Right renal cortex interstitium (tissue), 3 donors: ENCODE data around the gene TXNL4B. TPM values are rescaled to one million over a fixed set of nuclear protein-coding genes. Genes with fewer than 3 reads are reported as not detected.
A peak's percentile ranks its signal among the peaks of the same experiment; 100 is the strongest.

Experiments
- DNase-seq, 3 donors: peaks; one replicate each; pipeline ENCODE4 v3.0.0-alpha.2; 2013; ENCODE audit warnings: low read depth in 3 of 3, low spot score in 2 of 3
- polyA plus RNA-seq, 3 donors: library from polyadenylated mRNA; unstranded; fragments of 120-200 nt; gene quantifications; one replicate each; pipeline ENCODE4 v1.2.1, GENCODE V29; 2013; ENCODE audit not compliant: insufficient read length in 3 of 3

Gene TXNL4B
- polyA plus RNA-seq = 10 to 100 TPM; 19.1 to 24.2 (median 21.9) TPM

DNA sequence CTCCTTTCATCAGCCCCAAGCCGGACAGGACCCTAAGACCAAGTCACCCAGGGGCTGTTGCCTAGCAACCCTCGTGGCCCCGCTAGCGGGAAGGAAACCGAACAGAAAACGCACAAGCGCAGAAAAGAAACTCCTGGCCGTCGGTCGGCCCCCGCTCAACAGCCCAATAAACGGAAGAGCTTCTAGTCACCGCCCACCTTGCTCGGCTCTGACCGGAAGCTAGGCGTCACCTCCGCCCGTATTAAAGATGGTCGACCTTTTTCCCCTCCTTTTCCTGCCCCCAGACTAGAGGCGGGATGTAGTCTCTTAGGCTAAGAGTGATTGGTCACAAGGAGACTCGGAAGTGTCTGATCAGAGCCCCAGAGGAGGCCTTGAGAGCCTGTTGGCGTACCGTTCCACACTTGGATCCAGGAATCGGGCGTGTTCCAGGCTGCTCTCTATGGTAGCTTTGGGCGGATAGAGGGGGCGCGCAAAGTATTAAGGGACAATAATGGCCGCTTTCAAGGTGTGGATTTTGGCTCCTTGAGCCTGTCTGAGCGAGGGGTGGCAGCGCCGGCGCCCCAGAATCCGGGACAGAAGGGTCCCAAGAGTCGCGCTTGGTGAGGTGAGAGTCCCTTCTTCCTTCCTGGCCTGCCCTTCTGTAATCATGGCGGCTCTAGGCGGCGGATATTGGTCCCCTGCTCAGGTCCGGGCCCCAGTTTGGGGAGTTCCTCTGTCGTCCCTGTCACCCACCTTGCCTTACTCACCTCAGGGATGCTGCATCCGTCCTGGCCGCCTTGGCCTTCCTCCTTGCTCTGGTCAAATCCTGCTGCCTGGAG, at the start of gene TXNL4B, which contains the start of gene DHX38:
Gene TXNL4B (minus strand): TSS at position 173 of the 818 bp plus-strand sequence. CDS start 2,871 bp downstream, outside the sequence.
Gene DHX38 (plus strand): TSS at position 400 of the 818 bp plus-strand sequence. CDS start 2,311 bp downstream, outside the sequence.
- peak; percentile 95 to 98 (median 98) for DNase-seq

DNA sequence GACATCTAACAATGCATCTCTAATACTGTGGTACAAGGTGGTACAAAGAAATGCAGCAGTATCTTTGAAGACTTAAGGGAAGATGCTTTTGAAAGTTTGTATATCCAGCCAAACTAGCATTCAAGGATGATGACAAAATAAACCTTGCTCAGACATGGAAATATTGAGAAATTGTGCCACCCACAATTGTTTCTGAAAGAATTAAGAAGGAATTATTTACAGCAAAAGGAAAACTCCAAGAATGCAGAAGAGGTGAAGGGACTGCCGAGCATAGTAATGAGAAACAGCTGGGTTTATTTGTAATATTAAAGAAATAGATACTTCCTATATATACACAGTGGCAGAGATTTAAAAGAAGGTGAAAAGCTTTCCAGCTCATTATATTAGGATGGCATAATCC, 49.1 kb upstream of the TXNL4B start:
- no peak for DNase-seq

DNA sequence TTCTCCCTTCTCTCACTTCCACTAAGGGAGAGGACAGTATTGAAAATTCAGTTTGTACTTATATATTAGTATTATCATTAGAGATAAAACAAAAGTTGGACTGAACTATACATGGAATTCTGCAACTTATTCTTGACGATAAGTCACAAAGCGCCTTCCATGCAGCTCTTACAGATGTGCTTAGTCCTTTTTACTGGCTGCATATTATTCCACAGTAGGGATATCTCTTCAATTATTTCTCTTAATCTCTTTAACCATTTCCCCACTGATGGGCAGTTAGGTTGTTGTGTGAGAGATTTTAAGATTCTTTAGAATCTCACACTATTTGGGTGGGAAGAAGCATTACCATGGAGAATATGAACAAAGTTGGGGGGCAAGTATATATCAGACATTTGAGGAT, 46.5 kb upstream of the TXNL4B start:
- DNase-seq = no peak

DNA sequence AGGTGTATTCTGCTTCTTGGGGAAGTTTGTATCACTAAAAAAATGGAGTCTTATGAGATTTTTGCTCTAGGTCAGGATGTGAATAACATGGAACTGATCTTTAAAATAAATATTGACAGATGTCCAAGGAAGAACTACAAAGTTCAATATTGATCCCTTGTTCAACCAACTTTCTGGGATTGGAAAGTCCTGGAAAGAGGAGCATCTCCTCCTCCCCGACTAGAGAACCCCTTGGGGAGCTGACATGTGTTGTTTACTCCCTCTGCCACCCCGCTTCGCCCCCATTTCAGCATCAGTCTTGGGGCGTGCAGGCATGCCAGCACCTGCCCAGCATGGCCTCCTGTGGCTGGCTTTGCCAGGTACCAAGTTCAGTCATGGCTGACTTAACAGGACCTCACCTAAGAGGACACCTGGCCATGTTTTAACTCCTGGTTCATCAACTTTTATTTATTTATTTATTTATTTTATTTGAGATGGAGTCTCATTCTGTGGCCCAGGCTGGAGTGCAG, 44.7 kb upstream of the TXNL4B start:
- DNase-seq = no peak

DNA sequence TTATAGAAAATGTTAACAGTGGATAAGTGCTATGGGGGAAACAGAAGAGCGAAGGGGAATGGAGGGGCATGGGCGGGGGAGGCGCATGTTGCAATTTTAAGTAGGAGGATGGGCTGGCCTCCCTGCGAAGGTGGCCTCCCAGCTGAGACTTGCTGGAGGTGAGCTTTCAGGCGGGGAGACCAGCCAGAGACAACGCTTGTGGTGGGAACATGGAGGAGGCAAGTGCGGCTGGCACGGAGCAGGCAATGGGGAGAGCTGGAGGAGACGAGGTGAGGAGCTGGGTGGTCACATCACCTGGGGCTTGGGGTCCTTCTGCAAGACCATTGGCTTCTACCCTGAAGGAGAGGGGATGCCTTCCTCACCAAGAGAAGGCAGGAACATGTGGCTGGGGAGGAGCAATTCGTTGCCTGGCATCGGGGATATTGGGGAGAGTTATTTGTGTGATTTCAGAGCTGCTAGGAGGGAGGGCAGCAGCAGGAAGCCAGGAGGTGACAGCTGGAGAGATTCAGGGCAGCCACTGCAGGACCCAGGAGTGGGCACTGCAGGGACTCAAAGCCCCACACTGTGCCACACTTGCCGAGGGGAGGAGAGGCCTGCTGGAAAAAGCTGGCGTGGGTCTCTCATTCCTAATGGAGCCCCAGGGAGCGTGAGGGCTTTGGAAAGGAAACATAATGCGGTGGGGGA, 44.1 kb upstream of the TXNL4B start:
- no peak for DNase-seq

DNA sequence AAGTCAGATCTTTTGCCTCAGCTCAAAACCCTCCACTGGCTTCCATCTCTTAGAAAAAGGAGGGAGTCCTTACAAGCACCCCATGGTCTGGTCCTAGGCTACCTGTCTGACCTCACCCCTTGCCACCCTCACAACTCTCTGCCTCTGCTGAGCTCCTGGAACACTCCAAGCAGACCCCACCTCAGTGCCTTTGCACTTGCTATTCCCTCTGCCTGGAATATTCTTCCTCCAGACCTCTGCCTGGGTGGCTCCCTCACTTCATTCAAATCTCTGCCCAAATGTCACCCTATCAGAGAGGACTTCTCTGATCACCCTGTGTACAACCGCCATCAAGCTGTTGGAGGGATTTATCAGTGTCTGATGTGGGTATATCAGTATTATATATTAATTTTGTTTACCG, 41.1 kb upstream of the TXNL4B start:
- no peak for DNase-seq

DNA sequence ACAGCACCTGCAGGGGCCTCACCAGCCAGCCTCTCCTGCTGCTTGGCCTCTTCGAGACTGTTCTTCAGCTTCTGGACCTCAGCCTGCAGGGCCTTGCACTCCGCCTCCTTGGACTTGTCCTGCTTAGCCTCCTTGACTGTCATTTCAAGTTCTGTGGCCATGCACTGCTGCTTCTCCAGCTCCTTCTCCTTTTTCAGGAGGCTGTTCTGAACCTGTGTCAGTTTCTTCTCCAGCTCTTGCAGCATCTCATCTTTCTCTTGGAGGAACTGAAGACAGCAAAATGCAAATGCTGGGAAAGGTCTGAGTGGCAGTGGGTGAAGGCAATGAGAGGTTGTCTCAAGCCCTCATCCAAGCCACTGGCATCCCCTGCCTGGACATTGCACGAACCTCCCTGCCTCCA, 39.3 kb upstream of the TXNL4B start:
- DNase-seq = no peak

DNA sequence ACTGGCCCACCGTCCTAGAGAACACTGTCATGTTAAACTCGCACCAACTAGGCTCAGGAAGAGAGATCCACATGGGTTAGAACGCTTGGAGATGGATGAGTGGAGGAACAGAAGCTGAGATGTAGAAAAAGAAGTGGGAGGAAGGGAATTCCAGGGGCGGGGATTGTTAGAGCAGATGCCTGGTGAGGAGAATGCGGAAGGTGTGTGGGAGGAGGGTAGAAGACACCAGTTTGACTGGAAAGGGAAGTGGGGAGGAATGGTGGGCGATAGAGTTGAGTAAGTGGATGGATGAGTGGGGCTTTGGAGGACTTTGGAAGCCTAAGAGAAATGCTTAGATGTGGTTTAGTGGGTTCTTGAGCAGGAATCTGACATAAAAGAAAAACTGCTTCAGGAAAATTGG, 37.6 kb upstream of the TXNL4B start:
- DNase-seq = no peak

DNA sequence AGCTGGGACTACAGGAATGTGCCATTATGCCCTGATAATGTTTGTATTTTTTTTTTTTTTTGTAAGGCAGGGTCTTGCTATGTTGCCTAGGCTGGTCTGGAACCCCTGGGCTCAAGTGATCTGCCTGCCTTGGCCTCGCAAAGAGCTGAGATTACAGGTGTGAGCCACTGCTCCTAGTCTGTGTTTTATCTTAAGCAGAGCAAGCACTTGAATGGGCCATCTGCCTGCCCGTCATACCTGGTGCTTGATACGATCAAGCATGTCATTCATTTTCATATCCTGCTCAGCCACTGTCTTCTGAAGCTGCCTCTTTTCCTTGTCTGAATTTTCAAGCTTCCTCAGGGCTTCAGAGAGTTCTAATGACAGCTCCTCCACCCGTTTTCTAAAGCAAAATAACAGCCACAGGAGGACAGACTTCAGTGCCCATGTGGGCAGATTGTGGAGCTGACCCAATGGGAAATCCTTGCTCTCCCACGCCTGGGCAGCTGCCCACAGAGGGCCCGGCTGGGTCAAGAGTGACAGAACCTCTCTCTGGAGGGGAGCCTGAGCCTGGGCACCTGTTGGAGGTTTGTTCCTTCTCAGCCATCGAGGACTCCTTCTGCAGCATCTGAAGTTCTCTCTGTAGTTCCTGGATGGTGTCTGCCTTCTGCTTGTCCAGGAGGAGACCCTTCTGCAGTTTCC, 36.7 kb upstream of the TXNL4B start:
- no peak for DNase-seq

DNA sequence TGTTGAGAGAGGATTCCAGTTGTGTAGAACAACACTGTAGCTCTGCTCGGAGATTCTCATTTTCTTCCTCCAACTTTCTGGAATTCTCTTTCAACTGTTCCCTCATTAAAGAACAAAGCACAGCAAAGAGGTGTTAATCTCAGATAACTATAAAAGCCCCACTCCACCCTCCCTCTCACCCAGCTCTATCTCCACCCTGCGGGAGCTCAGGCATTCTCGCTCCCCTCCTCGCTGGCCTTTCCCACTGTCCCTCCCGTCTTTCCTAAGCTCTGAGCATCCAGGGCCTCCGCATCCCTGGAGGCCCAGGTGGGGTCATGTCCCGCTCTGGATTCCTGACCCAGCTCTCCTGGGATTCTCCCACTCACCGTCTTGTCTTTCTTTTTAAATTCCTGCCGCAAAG, 35.3 kb upstream of the TXNL4B start:
- DNase-seq = no peak

DNA sequence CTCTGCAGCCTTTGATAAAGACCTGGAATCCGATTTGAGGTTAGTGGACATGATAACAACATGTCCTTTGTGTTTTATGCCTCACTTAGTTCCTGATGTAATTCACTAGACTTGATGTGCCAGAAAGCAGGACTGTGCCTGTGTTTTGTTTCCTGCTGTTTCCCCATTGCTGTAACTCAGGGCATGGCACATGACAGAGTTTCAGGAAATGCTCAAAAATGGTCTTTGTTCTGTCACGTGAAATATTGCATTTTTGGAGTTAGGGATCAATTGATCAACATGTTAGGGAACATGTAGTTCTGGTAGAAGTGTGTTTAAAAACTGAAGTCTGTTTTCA, 33.0 kb upstream of the TXNL4B start:
- no peak for DNase-seq

DNA sequence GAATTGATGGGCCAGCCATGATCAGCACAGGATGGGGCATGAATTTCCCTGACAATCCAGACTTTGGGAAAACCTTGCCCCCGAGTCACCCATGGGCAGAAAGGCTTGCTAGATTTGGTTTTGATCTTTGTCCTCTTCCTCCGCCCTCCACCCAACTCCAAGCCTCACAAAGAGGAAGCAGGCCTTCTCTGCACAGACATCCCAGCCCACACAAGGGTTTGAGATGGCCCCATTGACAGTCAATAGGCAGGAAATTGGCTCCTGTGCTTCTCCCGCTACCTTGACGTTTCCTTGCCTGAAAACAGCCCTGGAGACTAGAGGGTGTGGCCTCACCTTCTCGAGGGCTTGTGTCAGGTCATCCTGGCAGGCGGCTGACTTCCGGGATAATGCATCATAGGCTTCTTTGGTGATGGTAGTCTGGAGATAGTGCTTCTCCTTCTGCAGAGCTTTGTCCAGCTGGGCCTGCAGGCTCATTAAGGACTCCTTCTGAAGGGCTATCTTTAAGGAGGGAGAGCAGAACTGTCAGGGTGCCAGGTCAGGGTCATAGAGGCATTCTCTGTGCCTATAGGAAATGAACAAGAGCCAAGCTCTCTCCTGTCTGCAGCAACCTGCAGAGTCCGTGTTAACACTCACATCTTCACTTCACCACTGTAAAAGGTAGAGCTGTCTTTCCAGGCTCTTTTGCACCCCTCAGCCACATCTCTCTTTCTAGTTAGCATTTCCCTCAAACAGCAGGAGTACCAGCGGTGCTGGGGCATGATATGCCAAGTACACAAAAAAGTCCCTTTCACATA, 32.4 kb upstream of the TXNL4B start:
- no peak for DNase-seq

DNA sequence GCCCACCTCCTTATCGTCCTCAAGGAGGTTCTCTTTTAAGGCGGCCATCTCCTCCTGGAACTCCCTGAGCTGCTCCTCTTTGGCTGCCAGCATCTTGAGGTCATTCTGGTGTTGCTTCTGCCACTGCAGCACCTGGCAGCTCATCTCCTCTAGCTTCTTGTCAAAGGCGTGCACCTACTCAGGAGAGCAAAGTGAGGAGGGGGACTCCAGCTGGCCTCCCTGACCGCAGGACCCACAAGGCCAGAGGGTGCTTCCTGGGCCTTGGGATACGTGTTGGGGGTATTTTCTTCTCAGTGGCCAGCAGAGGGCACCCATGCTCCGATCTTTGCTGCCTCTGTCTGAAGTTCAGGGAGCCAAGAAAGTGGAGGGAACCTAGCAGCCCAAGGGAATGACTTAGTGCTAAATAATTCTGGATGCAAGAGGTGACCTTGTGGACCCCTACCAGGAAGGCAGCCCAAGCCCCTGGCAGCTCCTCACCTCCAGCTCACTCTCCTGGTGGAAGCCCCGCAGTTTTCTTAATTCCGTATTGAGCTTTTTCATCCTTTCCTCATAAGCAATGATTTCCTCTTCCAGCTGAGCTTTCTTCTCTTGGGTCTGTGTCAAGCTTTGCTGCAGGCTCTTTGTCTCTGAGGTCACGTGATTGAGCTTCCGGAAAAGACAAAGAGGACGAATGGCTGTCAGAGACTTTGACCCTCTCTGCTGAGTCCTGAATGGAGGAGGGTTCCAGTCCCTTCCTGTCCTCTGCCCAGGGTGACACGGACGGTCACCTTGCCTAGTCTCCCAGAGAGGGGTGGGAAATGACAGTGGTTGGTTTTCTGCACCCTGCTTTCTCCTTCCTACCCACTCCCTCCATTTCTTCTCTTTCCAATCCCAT, 31.6 kb upstream of the TXNL4B start:
- peak; percentile 33 to 54 (median 39) for DNase-seq

DNA sequence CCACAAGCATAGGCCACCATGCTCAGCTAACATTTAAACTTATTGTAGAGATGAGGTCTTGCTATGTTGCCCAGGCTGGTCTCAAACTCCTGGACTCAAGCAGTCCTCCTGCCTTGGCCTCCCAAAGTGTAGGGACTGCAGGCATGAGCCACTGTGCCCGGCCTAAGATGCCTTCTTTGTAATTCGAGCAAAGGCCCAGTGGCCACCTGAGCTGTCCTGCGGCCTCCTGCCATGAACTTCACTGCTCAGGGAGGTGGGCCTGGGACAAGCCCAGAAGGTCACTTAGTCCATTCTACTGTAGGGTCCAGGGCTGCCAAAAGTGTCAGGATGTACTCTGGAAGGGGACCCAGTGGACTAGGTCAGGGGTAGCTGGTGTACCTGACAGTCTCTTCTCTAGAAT, 30.7 kb upstream of the TXNL4B start:
- no peak for DNase-seq

DNA sequence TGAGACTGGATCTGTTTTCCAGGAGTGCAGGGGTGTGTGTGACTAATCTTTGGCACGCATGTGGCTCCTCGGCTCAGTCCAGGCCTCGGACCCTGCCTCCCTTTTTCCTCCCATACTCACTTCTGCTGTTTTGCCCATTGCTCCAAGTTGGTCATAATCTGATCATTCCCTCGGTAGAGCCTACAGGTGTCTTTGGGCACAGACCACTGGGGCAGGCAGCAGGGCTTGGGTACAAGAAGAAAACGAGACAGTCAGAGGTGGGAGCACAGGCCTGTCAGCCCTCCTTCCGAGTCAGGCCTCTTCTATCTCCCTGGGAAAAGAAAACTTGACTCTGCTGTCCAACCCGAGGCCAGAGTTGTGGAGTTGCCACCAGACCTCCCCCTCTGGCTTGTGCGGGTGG, 30.0 kb upstream of the TXNL4B start:
- DNase-seq = no peak

DNA sequence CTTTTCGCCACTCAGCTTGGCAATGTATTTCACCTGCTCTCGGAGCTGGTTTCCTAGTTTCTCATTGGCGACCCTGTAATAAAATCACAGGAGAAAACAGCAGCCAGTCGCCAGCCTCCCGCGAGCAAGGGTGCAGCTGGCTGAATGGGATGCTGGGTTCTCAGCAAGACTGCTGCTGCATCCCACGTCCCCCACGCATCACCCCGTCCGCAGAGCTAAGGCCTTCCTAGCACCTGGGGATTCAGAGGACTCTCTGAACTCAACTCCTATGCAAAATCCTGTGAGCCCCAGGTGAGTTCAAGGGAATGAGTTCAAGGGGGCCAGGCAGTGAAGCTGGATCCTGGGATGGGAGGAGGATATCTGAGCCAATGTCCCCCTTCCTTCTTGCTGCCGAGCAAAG, 29.5 kb upstream of the TXNL4B start:
- no peak for DNase-seq

DNA sequence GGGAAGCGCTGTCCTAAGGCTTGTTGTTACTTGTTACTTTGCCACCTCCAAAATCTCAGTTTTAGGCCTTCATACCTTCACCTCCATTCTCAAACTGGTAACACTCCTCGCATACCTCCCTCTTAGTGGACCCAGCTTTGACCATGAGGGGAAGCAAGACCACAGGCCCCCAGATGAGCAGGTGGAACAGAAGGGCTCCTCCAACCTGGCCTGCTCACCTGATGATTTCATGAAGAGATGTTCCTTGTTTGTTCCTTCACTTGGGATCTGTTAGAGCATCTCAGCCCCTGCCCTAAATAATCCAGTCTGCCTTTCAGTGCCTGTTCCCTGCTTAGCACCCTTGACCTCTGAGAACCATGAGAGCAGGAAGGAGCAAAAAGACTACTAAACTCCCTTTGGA, 28.9 kb upstream of the TXNL4B start:
- DNase-seq = no peak

DNA sequence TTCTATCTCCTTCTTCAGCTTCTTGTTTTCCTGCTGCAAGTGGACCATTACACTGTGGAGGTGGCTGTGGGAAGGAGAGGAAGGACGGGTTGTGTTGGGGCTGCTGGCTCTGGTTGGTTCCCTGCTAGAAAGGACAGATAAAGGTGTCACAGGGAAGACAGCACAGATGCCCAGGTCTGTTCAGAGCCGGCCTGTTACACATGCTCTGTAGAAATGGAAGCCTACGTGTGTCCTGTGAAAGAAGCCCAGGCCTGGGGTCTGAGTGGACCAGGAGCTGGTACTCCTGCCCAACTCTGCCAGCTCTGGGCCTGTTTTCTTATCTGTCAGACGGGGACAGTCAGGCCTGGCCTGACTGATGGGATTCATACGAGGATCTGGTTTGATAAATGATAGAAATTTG, 26.6 kb upstream of the TXNL4B start:
- no peak for DNase-seq

DNA sequence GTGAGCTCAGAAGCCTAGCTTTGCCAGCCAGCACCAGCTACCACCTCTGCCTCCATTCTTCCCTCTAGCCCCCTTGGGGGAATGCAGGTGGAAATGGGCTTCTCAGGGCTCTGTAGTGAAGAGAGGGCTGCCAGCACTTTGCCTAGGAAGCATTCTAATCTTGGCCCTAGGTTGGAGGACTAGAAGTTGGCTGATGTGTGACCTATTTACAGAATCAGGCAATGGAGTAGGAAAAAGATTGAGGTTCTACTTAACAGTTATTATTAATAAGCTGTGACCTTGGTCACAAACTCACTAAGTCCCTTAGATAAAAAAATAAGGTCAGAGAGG, 20.2 kb upstream of the TXNL4B start:
- no peak for DNase-seq
